ENCODE data around the gene NFKBIE.

DNA sequence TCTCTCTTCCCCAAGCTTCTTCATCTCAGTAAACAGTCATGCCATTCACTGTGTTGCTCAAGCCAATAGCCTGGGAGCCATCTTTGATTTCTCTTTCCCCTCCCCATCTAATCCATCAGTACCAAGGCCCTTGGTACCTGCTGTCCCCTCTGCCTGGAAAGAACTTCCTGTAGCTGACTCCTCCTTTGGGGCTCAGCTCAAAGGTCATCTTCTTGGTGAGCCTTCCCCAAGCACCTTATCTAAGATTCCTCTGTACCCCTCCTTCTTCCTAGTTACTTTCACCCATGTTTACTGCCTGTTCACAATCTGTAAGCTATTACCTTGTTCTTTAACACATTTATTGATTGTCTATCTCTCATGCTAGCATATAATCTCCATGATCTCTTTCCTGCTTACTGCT lies 44.3 kb upstream of the NFKBIE start:
- TF ChIP-seq, protein P1, sequence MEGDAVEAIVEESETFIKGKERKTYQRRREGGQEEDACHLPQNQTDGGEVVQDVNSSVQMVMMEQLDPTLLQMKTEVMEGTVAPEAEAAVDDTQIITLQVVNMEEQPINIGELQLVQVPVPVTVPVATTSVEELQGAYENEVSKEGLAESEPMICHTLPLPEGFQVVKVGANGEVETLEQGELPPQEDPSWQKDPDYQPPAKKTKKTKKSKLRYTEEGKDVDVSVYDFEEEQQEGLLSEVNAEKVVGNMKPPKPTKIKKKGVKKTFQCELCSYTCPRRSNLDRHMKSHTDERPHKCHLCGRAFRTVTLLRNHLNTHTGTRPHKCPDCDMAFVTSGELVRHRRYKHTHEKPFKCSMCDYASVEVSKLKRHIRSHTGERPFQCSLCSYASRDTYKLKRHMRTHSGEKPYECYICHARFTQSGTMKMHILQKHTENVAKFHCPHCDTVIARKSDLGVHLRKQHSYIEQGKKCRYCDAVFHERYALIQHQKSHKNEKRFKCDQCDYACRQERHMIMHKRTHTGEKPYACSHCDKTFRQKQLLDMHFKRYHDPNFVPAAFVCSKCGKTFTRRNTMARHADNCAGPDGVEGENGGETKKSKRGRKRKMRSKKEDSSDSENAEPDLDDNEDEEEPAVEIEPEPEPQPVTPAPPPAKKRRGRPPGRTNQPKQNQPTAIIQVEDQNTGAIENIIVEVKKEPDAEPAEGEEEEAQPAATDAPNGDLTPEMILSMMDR (conservative IDR thresholded peaks at IDR 0.05; ENCODE audit: low read length) = no peak
- TF ChIP-seq EZH2phosphoT487 (IDR thresholded peaks at IDR 0.05; ENCODE audit: borderline replicate concordance) = no peak
